ENCODE measurements around the gene CHRNE.
A peak's percentile ranks its signal among the peaks of the same experiment; 100 is the strongest.

- TF ChIP-seq, protein P1, sequence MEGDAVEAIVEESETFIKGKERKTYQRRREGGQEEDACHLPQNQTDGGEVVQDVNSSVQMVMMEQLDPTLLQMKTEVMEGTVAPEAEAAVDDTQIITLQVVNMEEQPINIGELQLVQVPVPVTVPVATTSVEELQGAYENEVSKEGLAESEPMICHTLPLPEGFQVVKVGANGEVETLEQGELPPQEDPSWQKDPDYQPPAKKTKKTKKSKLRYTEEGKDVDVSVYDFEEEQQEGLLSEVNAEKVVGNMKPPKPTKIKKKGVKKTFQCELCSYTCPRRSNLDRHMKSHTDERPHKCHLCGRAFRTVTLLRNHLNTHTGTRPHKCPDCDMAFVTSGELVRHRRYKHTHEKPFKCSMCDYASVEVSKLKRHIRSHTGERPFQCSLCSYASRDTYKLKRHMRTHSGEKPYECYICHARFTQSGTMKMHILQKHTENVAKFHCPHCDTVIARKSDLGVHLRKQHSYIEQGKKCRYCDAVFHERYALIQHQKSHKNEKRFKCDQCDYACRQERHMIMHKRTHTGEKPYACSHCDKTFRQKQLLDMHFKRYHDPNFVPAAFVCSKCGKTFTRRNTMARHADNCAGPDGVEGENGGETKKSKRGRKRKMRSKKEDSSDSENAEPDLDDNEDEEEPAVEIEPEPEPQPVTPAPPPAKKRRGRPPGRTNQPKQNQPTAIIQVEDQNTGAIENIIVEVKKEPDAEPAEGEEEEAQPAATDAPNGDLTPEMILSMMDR (IDR thresholded peaks at IDR 0.05), result no peak
- peak in 1 of 3 donors; percentile 17 for TF ChIP-seq POLR2A (IDR thresholded peaks at IDR 0.05)
Measured at GRCh38 chr17:4949321-4950074, 46.6 kb upstream of the CHRNE start.

Data from body of pancreas (tissue), 4 donors.